ENCODE data around the gene PTPRT.

DNA sequence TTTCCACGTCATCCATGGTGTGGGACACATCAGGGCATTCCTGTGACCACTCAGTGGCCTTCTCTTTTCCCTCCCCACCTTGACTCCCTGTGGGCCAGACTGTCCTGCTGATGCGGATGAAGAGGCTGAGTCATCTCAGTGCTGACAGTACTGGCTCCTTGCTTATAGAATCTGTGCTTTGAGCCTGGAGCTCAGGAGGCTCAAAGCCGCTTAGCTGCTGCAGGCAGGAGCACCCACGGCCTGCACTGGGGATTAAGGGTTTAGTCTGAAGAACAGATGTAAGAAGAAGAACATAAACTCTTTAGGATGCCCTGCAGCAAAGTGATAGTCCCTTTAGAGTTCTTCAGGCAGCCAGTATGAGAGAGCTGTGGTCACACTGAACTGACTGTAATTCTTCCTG, 929.5 kb downstream of the PTPRT start:
- TF ChIP-seq CTCF (IDR thresholded peaks at IDR 0.05) (no peak), POLR2AphosphoS5 (IDR thresholded peaks at IDR 0.05) (no peak), EP300 (IDR thresholded peaks at IDR 0.05) (no peak), POLR2A (IDR thresholded peaks at IDR 0.05) (no peak)

All from gastroesophageal sphincter (tissue), 3 donors.